K562 (cell line): ENCODE data around the gene OGFR. TPM values are rescaled to one million over a fixed set of nuclear protein-coding genes. Genes with fewer than 3 reads are reported as not detected.

Experiments used
- CREB1 ChIP-seq, 2 experiments: sonication (generic) in 1 of 2; formaldehyde crosslinking in 1 of 2; IDR thresholded peaks; 2 replicates each; pipeline versions ENCODE4 v1.6.1 to v1.8.0; 2012 to 2022; ENCODE audit warnings: inconsistent platforms in 1 of 2, mild to moderate bottlenecking in 1 of 2, missing genetic modification reagents in 1 of 2, moderate library complexity in 1 of 2
- CREBBP ChIP-seq: IDR thresholded peaks from one replicate; pipeline ENCODE4 v1.6.1; 2012; ENCODE audit warnings: low read depth, mild to moderate bottlenecking, control low read depth, inconsistent platforms, low read length
- CTCF ChIP-seq, 3 experiments: IDR thresholded peaks in 2 of 3; conservative IDR thresholded peaks in 1 of 3; 2 replicates each; pipeline ENCODE4 v1.5.1; 2011 to 2012; ENCODE audit warnings: low read length in 3 of 3, mild to moderate bottlenecking in 3 of 3, control low read depth in 2 of 3, improper control_type of control experiment in 1 of 3, inconsistent platforms in 1 of 3, low read depth in 1 of 3, mixed read lengths in 1 of 3, moderate library complexity in 1 of 3; ENCODE audit not compliant: insufficient read depth in 2 of 3
- HDGF ChIP-seq: fragments of 450-650 bp; IDR thresholded peaks from 2 replicates; pipeline ENCODE4 v1.6.1; 2016
- MAFK ChIP-seq: IDR thresholded peaks from 2 replicates; pipeline ENCODE4 v1.6.1; 2011; ENCODE audit warnings: low read length, improper control_type of control experiment
- NFE2 ChIP-seq: IDR thresholded peaks from 2 replicates; pipeline ENCODE4 v1.6.1; 2014; ENCODE audit warnings: antibody characterized with exemption, low read depth
- PBX2 ChIP-seq, 2 experiments: IDR thresholded peaks in 1 of 2; conservative IDR thresholded peaks in 1 of 2; 2 replicates each; pipeline ENCODE4 v1.6.1; 2016; ENCODE audit warnings: low read depth in 2 of 2, mild to moderate bottlenecking in 1 of 2, missing compliant biosample characterization in 1 of 2, missing genetic modification characterization in 1 of 2, moderate library complexity in 1 of 2
- TARDBP ChIP-seq: fragments of 450-650 bp; IDR thresholded peaks from 2 replicates; pipeline ENCODE4 v1.6.1; 2016
- ZKSCAN3 ChIP-seq: fragments of 250-450 bp; sonication (Bioruptor Pico); IDR thresholded peaks from 2 replicates; pipeline ENCODE4 v1.4.0; 2020
- ZNF316 ChIP-seq: fragments of 450-650 bp; IDR thresholded peaks from 2 replicates; pipeline ENCODE4 v1.6.1; 2016
- ZNF384 ChIP-seq: IDR thresholded peaks from 2 replicates; pipeline ENCODE4 v1.6.1; 2012; ENCODE audit warnings: low read depth, low read length, improper control_type of control experiment
- ZNF592 ChIP-seq: fragments of 450-650 bp; IDR thresholded peaks from 2 replicates; pipeline ENCODE4 v1.6.1; 2017; ENCODE audit warnings: antibody characterized with exemption, mild to moderate bottlenecking
- polyA plus RNA-seq, 8 experiments: library from polyadenylated mRNA; depleted of rRNA in 4 of 8; stranded (reverse) in 5 of 8; unstranded in 3 of 8; fragments of >200 nt; fragmentation: Nextera tagmentation in 2 of 8; fragmentation: Illumina TruSeq in 1 of 8; extraction: Ambion mirVana in 2 of 8; extraction: Trizol in 1 of 8; gene quantifications; 2 replicates each; pipeline versions ENCODE4 v1.2.1 to v1.2.3, GENCODE V29; 2011 to 2014; ENCODE audit warnings: inconsistent platforms in 1 of 8, missing spikeins in 1 of 8
- total RNA-seq, 7 experiments: library from RNA; depleted of rRNA in 6 of 7; stranded (reverse); fragments of >200 nt in 6 of 7; fragmentation: Illumina TruSeq in 2 of 7; extraction: Trizol in 2 of 7; gene quantifications; 2 replicates each; pipeline versions ENCODE4 v1.2.1 to v1.2.3, GENCODE V29; 2011 to 2021; ENCODE audit warnings: low replicate concordance in 1 of 7

Gene OGFR
- total and polyA plus RNA-seq, 9 of the 15 experiments (the other 6 are each of a cell fraction or from before 2014, with no cell fraction given) = 0.39 to 56.3 (median 17.5) TPM

- TF ChIP-seq ZNF592 = no peak
- TF ChIP-seq CREB1 (IDR thresholded peaks at IDR 0.05) = peak; percentile 74; the same call in 1 of the 2 replicates
- peak; percentile 88 for TF ChIP-seq CREB1 (CRISPR knock-in tag; IDR thresholded peaks at IDR 0.05)
- TF ChIP-seq HDGF = peak; percentile 88
- 0 out of 2 replicates have a peak, but pooled peaks have one; percentile 25 for TF ChIP-seq PBX2 (CRISPR knock-in tag; IDR thresholded peaks at IDR 0.05; ENCODE audit: low read depth)
- TF ChIP-seq PBX2 (tag; conservative IDR thresholded peaks at IDR 0.05; ENCODE audit: low read depth) = peak; percentile 97
- no peak for TF ChIP-seq CREBBP
- TF ChIP-seq MAFK = peak; percentile 18; the same call in 1 of the 2 replicates
- peak; percentile 71; the same call in 1 of the 2 replicates for TF ChIP-seq TARDBP
- TF ChIP-seq ZKSCAN3 (CRISPR knock-in tag) = no peak
- peak; percentile 60 for TF ChIP-seq NFE2
- TF ChIP-seq CTCF (IDR thresholded peaks at IDR 0.05 in 2 of 3, conservative IDR thresholded peaks at IDR 0.05 in 1 of 3; ENCODE audit: insufficient read depth in 2 of 3, low read depth in 1 of 3, low read length in 3 of 3) = peak; percentile 90 to 98 (median 97)
- peak; percentile 35; the same call in 1 of the 2 replicates for TF ChIP-seq ZNF384
- peak; percentile 34 for TF ChIP-seq ZNF316
These were observed 18.4 kb downstream of the OGFR start (continued) for GRCh38 chr20:62822788-62823651.
